WI38 (cell line): ENCODE results near the gene PSIP1.

Source experiments
- H3K4me3 ChIP-seq: 2 replicates; pipeline ENCODE4 v1.5.1; 2011; ENCODE audit warnings: low read depth, mild to moderate bottlenecking, control low read depth, low read length
- CTCF ChIP-seq: IDR thresholded peaks from 2 replicates; pipeline ENCODE4 v1.5.1; 2012; ENCODE audit warnings: low read depth, mild to moderate bottlenecking, control low read depth, low read length

PSIP1 gene

GRCh38 chr9:15484802-15485201, 26.0 kb downstream of the PSIP1 start:
- TF ChIP-seq CTCF, result no peak
- no peak overlapping the region for H3K4me3 ChIP-seq

GRCh38 chr9:15482146-15482545, 28.6 kb downstream of the PSIP1 start:
- no peak overlapping the region for H3K4me3 ChIP-seq
- no peak for TF ChIP-seq CTCF

- no peak overlapping the region for H3K4me3 ChIP-seq
- no peak for TF ChIP-seq CTCF
These were observed 30.7 kb downstream of the PSIP1 start for GRCh38 chr9:15480028-15480427.

GRCh38 chr9:15475923-15476536, 34.7 kb downstream of the PSIP1 start:
- no peak for TF ChIP-seq CTCF
- no peak overlapping the region for H3K4me3 ChIP-seq

GRCh38 chr9:15469862-15470261, 40.9 kb downstream of the PSIP1 start:
- H3K4me3 ChIP-seq, result no peak overlapping the region
- TF ChIP-seq CTCF, result no peak

GRCh38 chr9:15469406-15469805, 41.4 kb downstream of the PSIP1 start:
- TF ChIP-seq CTCF, result no peak
- H3K4me3 ChIP-seq, result no peak overlapping the region

- TF ChIP-seq CTCF, result no peak
- no peak overlapping the region for H3K4me3 ChIP-seq
These were observed 42.6 kb downstream of the PSIP1 start for GRCh38 chr9:15468145-15468544.
